ENCODE measurements around the gene COL6A3. TPM values are rescaled to one million over a fixed set of nuclear protein-coding genes. Genes with fewer than 3 reads are reported as not detected.
A peak's percentile ranks its signal among the peaks of the same experiment; 100 is the strongest.
"Not testable (repeated sequence)": the region's sequence is repeated elsewhere in the genome, so short reads cannot be mapped to it uniquely, and the experiment has no call there.

The COL6A3 gene
- total and polyA plus RNA-seq, 2 experiments from 2014 or later: 1.3 to 4.1 TPM

DNA sequence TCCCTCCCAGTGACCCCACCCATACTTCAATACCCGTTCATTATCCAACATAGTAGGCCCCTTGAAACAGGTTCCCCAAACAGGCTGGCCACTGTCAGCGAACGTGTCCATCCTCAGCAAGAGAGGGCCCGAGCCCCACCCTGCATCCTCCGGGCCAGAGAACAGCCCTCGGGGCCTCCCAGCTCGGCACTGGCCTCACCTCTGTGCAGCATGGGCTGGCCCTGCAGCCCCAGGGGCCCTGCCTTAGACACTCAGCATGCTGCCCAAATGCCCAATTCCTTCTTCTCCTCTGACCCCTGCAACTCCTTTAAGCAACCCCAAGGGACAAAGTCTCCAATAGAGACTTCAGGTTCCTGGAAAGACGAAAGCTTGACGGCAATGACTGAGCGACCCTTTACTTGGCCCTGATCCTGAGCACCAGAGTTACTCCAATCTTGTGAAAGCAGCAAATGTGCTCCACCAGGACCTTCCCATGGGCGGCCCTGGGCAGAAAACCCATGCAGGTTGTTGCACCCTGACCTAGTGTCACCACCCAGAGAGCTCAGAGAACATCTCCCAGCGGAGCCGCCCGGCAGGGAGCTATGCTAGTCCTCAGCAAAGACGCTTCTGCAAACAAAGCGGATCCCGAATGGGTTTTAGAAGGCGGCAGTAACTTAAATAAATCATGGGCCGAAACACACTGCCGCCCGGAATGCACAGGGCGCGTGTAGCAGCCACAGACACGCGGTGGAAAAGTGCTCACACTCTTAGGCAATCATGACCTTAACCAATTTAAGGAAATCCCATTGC lies 782 bp downstream of the COL6A3 start:
- DNase-seq (ENCODE audit: low read depth in 1 of 2, low spot score in 1 of 2): no peak
- H3K27ac ChIP-seq: no peak overlapping the region
- no peaks in the 10 kb centered on the region for H3K9me3 ChIP-seq (ENCODE audit: low read depth)
- no peaks in the 10 kb centered on the region for H3K36me3 ChIP-seq
- no peaks in the 10 kb centered on the region for H3K27me3 ChIP-seq
- H3K4me3 ChIP-seq: no peak overlapping the region
- TF ChIP-seq, protein P1, sequence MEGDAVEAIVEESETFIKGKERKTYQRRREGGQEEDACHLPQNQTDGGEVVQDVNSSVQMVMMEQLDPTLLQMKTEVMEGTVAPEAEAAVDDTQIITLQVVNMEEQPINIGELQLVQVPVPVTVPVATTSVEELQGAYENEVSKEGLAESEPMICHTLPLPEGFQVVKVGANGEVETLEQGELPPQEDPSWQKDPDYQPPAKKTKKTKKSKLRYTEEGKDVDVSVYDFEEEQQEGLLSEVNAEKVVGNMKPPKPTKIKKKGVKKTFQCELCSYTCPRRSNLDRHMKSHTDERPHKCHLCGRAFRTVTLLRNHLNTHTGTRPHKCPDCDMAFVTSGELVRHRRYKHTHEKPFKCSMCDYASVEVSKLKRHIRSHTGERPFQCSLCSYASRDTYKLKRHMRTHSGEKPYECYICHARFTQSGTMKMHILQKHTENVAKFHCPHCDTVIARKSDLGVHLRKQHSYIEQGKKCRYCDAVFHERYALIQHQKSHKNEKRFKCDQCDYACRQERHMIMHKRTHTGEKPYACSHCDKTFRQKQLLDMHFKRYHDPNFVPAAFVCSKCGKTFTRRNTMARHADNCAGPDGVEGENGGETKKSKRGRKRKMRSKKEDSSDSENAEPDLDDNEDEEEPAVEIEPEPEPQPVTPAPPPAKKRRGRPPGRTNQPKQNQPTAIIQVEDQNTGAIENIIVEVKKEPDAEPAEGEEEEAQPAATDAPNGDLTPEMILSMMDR (IDR thresholded peaks at IDR 0.05; ENCODE audit: low read depth, low read length): no peak
- no peaks in the 10 kb centered on the region for H3K4me1 ChIP-seq (ENCODE audit: low read depth)

GRCh38 chr2:237412646-237412987 lies 1.3 kb downstream of the COL6A3 start:
- Histone ChIP-seq H3K27me3 (no peaks in the 10 kb centered on the region), H3K4me3 (no peak overlapping the region), H3K4me1 (ENCODE audit: low read depth) (no peaks in the 10 kb centered on the region), H3K9me3 (ENCODE audit: low read depth) (no peaks in the 10 kb centered on the region), H3K27ac (no peak overlapping the region), H3K36me3 (no peaks in the 10 kb centered on the region)
- TF ChIP-seq, protein P1 (IDR thresholded peaks at IDR 0.05; ENCODE audit: low read depth, low read length): no peak
- no peak for DNase-seq (ENCODE audit: low read depth in 1 of 2, low spot score in 1 of 2)

DNA sequence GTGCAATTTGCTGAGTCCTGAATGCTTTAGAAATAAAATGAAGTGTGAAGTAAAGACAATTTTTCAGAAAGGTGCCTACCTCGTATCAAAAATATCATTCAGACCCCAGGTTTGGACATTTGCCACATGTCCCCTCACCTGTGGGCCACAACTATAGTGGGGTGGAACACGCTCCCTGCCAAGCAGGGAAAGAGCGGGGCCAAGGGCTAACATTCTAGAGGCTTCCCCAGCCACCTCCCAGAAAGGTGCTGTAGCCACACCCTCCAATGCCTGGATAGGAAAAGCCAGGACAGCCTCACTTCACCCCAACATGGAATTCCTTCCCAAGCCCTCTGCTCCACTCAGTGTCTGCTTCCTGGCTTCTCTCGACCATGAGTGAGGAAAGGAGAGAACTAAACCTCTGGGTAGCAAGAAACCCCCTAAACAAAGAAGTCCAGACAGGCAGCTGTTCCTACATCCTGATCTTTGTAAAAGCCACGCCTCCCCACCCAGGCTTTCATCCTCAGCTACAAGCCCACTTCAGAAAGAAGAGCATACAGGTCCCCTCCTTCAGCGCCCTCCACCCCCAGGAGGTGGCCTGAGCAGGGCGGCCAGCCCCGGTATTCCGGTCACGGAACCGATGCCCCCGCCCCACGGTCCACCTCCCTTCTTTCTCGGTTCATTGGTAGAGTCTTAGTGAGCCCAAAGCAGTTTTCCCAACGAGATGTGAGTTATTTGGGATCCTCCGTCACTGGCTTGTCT lies 2.1 kb downstream of the COL6A3 start:
- Histone ChIP-seq H3K4me3 (no peak overlapping the region), H3K9me3 (ENCODE audit: low read depth) (no peaks in the 10 kb centered on the region), H3K27me3 (no peaks in the 10 kb centered on the region), H3K27ac (no peak overlapping the region), H3K36me3 (no peaks in the 10 kb centered on the region), H3K4me1 (ENCODE audit: low read depth) (no peaks in the 10 kb centered on the region)
- DNase-seq (ENCODE audit: low read depth in 1 of 2, low spot score in 1 of 2): peak in 1 of 2 donors; percentile 63
- TF ChIP-seq, protein P1 (IDR thresholded peaks at IDR 0.05; ENCODE audit: low read depth, low read length): no peak

- H3K27me3 ChIP-seq: no peaks in the 10 kb centered on the region
- TF ChIP-seq, protein P1 (IDR thresholded peaks at IDR 0.05; ENCODE audit: low read depth, low read length): no peak
Measured at GRCh38 chr2:237411092-237411601, 2.8 kb downstream of the COL6A3 start.

DNA sequence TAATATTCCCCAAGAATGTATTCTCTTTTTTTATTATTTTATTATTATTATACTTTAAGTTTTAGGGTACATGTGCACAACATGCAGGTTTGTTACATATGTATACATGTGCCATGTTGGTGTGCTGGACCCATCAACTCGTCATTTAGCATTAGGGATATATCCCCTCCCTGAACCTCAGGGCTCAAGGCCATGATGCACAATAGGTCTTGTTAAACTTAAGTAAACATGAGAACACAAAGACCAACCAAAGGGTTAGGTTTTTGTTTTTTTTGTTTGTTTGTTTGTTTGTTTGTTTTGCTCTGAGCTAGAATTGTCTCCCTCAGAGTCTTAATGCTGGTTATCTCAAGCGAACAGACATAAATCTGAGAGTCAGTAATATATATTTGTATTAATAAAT lies 4.7 kb downstream of the COL6A3 start:
- H3K36me3 ChIP-seq; H3K27me3 ChIP-seq; H3K4me1 ChIP-seq (ENCODE audit: low read depth); H3K9me3 ChIP-seq (ENCODE audit: low read depth); H3K27ac ChIP-seq; H3K4me3 ChIP-seq; DNase-seq (ENCODE audit: low read depth in 1 of 2, low spot score in 1 of 2): not testable (repeated sequence)

More at GRCh38 chr2:237411092-237411601, 2.8 kb downstream of the COL6A3 start:
- Histone ChIP-seq H3K4me1 (ENCODE audit: low read depth) (no peaks in the 10 kb centered on the region), H3K4me3 (no peak overlapping the region), H3K9me3 (ENCODE audit: low read depth) (no peaks in the 10 kb centered on the region), H3K27ac (no peak overlapping the region), H3K36me3 (no peaks in the 10 kb centered on the region)
- DNase-seq (ENCODE audit: low read depth in 1 of 2, low spot score in 1 of 2): peak in 1 of 2 donors; percentile 54
